Vagina (tissue), 2 donors: ENCODE data around the gene CD5L.

Experiments
- POLR2A ChIP-seq, 2 donors: fragments of 450-650 bp; IDR thresholded peaks; one replicate each; pipeline ENCODE4 v1.6.1; 2017; ENCODE audit warnings: antibody characterized with exemption in 2 of 2, mild to moderate bottlenecking in 2 of 2, moderate library complexity in 2 of 2
- TF ChIP-seq, protein P1 (sequence below), 3 experiments: fragments of 450-650 bp in 2 of 3; fragments of 200-600 bp in 1 of 3; sonication (generic) in 1 of 3; IDR thresholded peaks; one replicate each; pipeline ENCODE4 v1.5.1; 2017 to 2019; ENCODE audit warnings: antibody characterized with exemption in 3 of 3, mild to moderate bottlenecking in 2 of 3, moderate library complexity in 2 of 3

DNA sequence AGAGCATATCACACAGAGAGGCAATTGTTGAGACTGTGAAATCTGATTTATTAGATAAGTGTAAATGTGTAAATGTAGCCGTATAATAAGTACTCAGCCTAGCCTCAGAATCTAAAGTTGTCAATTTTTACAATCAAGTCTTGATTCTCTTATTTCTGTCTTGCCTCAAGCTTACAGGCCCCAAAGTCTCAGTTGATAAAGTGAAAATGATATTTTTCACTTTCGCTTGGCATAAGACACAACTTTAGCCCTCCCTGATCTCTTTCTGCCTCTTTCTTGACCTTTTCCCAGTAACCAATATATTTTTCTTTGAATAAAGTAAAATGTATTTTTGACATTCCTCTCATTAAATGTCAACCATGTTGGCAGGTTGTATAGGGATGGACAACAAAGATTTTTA is 10.7 kb downstream of the CD5L start:
- TF ChIP-seq, protein P1, sequence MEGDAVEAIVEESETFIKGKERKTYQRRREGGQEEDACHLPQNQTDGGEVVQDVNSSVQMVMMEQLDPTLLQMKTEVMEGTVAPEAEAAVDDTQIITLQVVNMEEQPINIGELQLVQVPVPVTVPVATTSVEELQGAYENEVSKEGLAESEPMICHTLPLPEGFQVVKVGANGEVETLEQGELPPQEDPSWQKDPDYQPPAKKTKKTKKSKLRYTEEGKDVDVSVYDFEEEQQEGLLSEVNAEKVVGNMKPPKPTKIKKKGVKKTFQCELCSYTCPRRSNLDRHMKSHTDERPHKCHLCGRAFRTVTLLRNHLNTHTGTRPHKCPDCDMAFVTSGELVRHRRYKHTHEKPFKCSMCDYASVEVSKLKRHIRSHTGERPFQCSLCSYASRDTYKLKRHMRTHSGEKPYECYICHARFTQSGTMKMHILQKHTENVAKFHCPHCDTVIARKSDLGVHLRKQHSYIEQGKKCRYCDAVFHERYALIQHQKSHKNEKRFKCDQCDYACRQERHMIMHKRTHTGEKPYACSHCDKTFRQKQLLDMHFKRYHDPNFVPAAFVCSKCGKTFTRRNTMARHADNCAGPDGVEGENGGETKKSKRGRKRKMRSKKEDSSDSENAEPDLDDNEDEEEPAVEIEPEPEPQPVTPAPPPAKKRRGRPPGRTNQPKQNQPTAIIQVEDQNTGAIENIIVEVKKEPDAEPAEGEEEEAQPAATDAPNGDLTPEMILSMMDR (IDR thresholded peaks at IDR 0.05), result no peak
- TF ChIP-seq POLR2A (IDR thresholded peaks at IDR 0.05), result no peak
